GM12878 (cell line): ENCODE results near the gene FAM50A. TPM values are rescaled to one million over a fixed set of nuclear protein-coding genes. Genes with fewer than 3 reads are reported as not detected.
A peak's percentile ranks its signal among the peaks of the same experiment; 100 is the strongest.

Source experiments
- ATAC-seq: fragments of 200-7000 bp; cut with Tn5 transposase; 3 replicates; pipeline ENCODE4 v1.9.1; 2020; ENCODE audit warnings: mild to moderate bottlenecking, moderate library complexity
- BruUV-seq: library from RNA; stranded (reverse); fragments of 400-500 nt; replicated peaks from 2 replicates; lab custom pipeline; 2021; lab: Mats Ljungman, UMichigan
- CTCF ChIA-PET: fragments of 300-600 bp; sonication (Branson Sonifier 250); formaldehyde crosslinking; extraction: SDS; loops from one replicate; lab custom pipeline; 2021; ENCODE audit warnings: inconsistent platforms; lab: Yijun Ruan, JAX
- POLR2A ChIA-PET: fragments of 350-600 bp; formaldehyde crosslinking; extraction: SDS; loops from one replicate; lab custom pipeline; 2021; ENCODE audit warnings: inconsistent platforms; lab: Charles Lee
- RAD21 ChIA-PET: fragments of 300-600 bp; sonication (Branson Sonifier 250); formaldehyde crosslinking; loops from one replicate; lab custom pipeline; 2023; ENCODE audit warnings: antibody characterized with exemption; ENCODE audit not compliant: unreplicated experiment; lab: Charles Lee
- SMC1A ChIA-PET: fragments of 300-600 bp; sonication (Branson Sonifier 250); formaldehyde crosslinking; loops from one replicate; lab custom pipeline; 2023; ENCODE audit not compliant: unreplicated experiment, uncharacterized antibody; lab: Charles Lee
- DNase-seq: peaks from one replicate; pipeline ENCODE4 v3.0.0-alpha.2; 2011; ENCODE audit warnings: low read depth, low spot score
- FAIRE-seq: peaks from 3 replicates; lab custom pipeline; 2011; peaks lifted over from hg19 to GRCh38; lab: Jason Lieb, UNC
- H2AFZ ChIP-seq: 2 replicates; pipeline ENCODE4 v1.6.0; 2011; ENCODE audit warnings: low read depth, low read length, control low read depth; ENCODE audit not compliant: control insufficient read depth
- H3K27ac ChIP-seq: 2 replicates; pipeline ENCODE4 v1.5.1; 2011; ENCODE audit warnings: control low read depth; ENCODE audit not compliant: control insufficient read depth, insufficient read depth
- H3K27me3 ChIP-seq, 2 experiments: replicated peaks in 1 of 2; 2 replicates each; pipeline versions ENCODE4 v1.6.0 to v1.6.1; 2011; ENCODE audit warnings: low read length in 1 of 2; ENCODE audit not compliant: control insufficient read depth in 2 of 2, insufficient read depth in 2 of 2
- H3K36me3 ChIP-seq, 2 experiments: 2 replicates each; pipeline ENCODE4 v1.5.1; 2011; ENCODE audit warnings: low read length in 1 of 2; ENCODE audit not compliant: control insufficient read depth in 2 of 2, insufficient read depth in 2 of 2
- H3K4me1 ChIP-seq: 2 replicates; pipeline ENCODE4 v1.6.1; 2011; ENCODE audit warnings: mild to moderate bottlenecking, low read length, moderate library complexity, mixed read lengths; ENCODE audit not compliant: control insufficient read depth, insufficient read depth
- H3K4me2 ChIP-seq: 2 replicates; pipeline ENCODE4 v1.6.0; 2011; ENCODE audit warnings: control low read depth; ENCODE audit not compliant: control insufficient read depth, insufficient read depth
- H3K4me3 ChIP-seq: fragments of 200-600 bp; sonication (generic); 2 replicates; pipeline ENCODE4 v1.5.1; 2016
- H3K79me2 ChIP-seq: 2 replicates; pipeline ENCODE4 v1.6.0; 2011; ENCODE audit warnings: low read length; ENCODE audit not compliant: control insufficient read depth, insufficient read depth
- H3K9ac ChIP-seq: 2 replicates; pipeline ENCODE4 v1.8.0; 2011; ENCODE audit warnings: low read length, control low read depth, mixed read lengths; ENCODE audit not compliant: control insufficient read depth, insufficient read depth
- H3K9me3 ChIP-seq: replicated peaks from 3 replicates; pipeline ENCODE4 v1.5.1; 2011; ENCODE audit warnings: mild to moderate bottlenecking, low read length; ENCODE audit not compliant: control insufficient read depth, insufficient read depth
- H4K20me1 ChIP-seq: 2 replicates; pipeline ENCODE4 v1.6.0; 2011; ENCODE audit not compliant: control insufficient read depth, insufficient read depth
- EED ChIP-seq: sonication (generic); IDR thresholded peaks from 2 replicates; pipeline ENCODE4 v1.6.1; 2016; ENCODE audit warnings: antibody characterized with exemption, low read depth
- ETV6 ChIP-seq, 2 experiments: fragments of 450-650 bp in 1 of 2; IDR thresholded peaks in 1 of 2; conservative IDR thresholded peaks in 1 of 2; 2 replicates each; pipeline ENCODE4 v1.6.1; 2014; ENCODE audit warnings: antibody characterized with exemption in 1 of 2, borderline replicate concordance in 1 of 2, low read depth in 1 of 2, mild to moderate bottlenecking in 1 of 2, moderate library complexity in 1 of 2
- NFIC ChIP-seq: IDR thresholded peaks from 2 replicates; pipeline ENCODE4 v1.6.1; 2012; ENCODE audit warnings: low read depth, mild to moderate bottlenecking, inconsistent platforms, low read length, moderate library complexity
- NFYB ChIP-seq: IDR thresholded peaks from 2 replicates; pipeline ENCODE4 v1.6.1; 2011; ENCODE audit warnings: low read depth, mild to moderate bottlenecking, low read length, improper control_type of control experiment, moderate library complexity; ENCODE audit not compliant: insufficient read depth
- POLR2AphosphoS2 ChIP-seq: IDR thresholded peaks from 2 replicates; pipeline ENCODE4 v1.6.1; 2011; ENCODE audit warnings: low read depth, mild to moderate bottlenecking, low read length, improper control_type of control experiment, moderate library complexity
- WGBS: methylation state at CpG from one replicate; pipeline ENCODE4 v1.1.6; 2016; ENCODE audit warnings: low lambda C conversion rate; ENCODE audit not compliant: insufficient replicate concordance, insufficient coverage; ENCODE audit errors: missing lambda C conversion rate; 5-methylcytosine and 5-hydroxymethylcytosine counted together
- in situ Hi-C: fragments of 300-500 bp; cut with MboI; formaldehyde crosslinking; loops from 9 replicates; pipeline ENCODE4 v1.14.3; 2018; ENCODE audit warnings: mixed read lengths
- intact Hi-C: fragments of 100-400 bp; cut with micrococcal nuclease; formaldehyde crosslinking; loops from one replicate; pipeline ENCODE4 v1.14.2; 2022; ENCODE audit not compliant: unreplicated experiment
- polyA plus RNA-seq, 11 experiments: library from polyadenylated mRNA; depleted of rRNA in 4 of 11; unstranded in 6 of 11; stranded (reverse) in 5 of 11; fragments of >200 nt; fragmentation: Nextera tagmentation in 4 of 11; fragmentation: Illumina TruSeq in 1 of 11; extraction: Ambion mirVana in 4 of 11; extraction: Trizol in 1 of 11; gene quantifications; 1 replicate in 1 of 11; 2 replicates in 10 of 11; pipeline versions ENCODE4 v1.2.1 to v1.2.3, GENCODE V29; 2011 to 2016; ENCODE audit warnings: inconsistent platforms in 2 of 11, missing spikeins in 2 of 11, low read depth in 1 of 11
- total RNA-seq, 4 experiments: library from RNA; depleted of rRNA in 3 of 4; stranded (reverse); fragments of >200 nt in 3 of 4; fragmentation: Illumina TruSeq in 1 of 4; extraction: Trizol in 1 of 4; gene quantifications; 2 replicates each; pipeline versions ENCODE4 v1.2.1 to v1.2.3, GENCODE V29; 2013 to 2021

FAM50A gene
- total and polyA plus RNA-seq, 10 of the 15 experiments (the other 5 are each of a cell fraction or from before 2014, with no cell fraction given), result 4.2 to 46.7 (median 34.6) TPM

- H3K4me3 ChIP-seq, result no peak overlapping the region
- WGBS, result 49% methylated on average over 7 of the region's 7 CpGs
- FAIRE-seq (no peak), ATAC-seq (no peak), DNase-seq (no peak)
- ChIA-PET POLR2A (interaction anchor here (1.6 kb wide), 1 partner anchor 71 kb away, joined by 4 read pairs; no protein-coding TSS in a partner anchor), RAD21 (interaction anchor here (1.2 kb wide), 1 partner anchor 32 kb away, joined by 4 read pairs; no protein-coding TSS in a partner anchor), SMC1A (no interaction called here), CTCF (no interaction called here)
- no peaks in the 10 kb centered on the region for H4K20me1 ChIP-seq
- no peaks in the 10 kb centered on the region; the same call in 2 of the 3 replicates for H3K9me3 ChIP-seq
- no TSS peak for BruUV-seq
- peaks cover 0 to 2% of the 10 kb centered on the region in 2 experiments; a peak in 2 of 4 replicates for H3K36me3 ChIP-seq
- no peak overlapping the region for H3K4me2 ChIP-seq
- H2AFZ ChIP-seq, result no peak overlapping the region
- no peak overlapping the region for H3K9ac ChIP-seq
- peaks cover 16% of the 10 kb centered on the region for H3K79me2 ChIP-seq
- intact Hi-C loops, result no loop called here
- peaks cover 8% of the 10 kb centered on the region; the same call in 1 of the 2 replicates for H3K4me1 ChIP-seq
- H3K27me3 ChIP-seq, result no peaks in the 10 kb centered on the region
- H3K27ac ChIP-seq, result no peak overlapping the region
- peak; percentile 45; the same call in 1 of the 2 replicates for TF ChIP-seq POLR2AphosphoS2
- no peak for TF ChIP-seq NFIC
- TF ChIP-seq ETV6 (conservative IDR thresholded peaks at IDR 0.05 in 1 of 2, IDR thresholded peaks at IDR 0.05 in 1 of 2; ENCODE audit: borderline replicate concordance in 1 of 2, low read depth in 1 of 2), result no peak
- in situ Hi-C loops, result no loop called here
Observed at GRCh38 chrX:154483325-154483724, 39.4 kb downstream of the FAM50A start.

GRCh38 chrX:154484255-154485149 lies 40.6 kb downstream of the FAM50A start:
- no TSS peak for BruUV-seq
- peaks cover 18% of the 10 kb centered on the region for H3K79me2 ChIP-seq
- no peaks in the 10 kb centered on the region; the same call in 2 of the 3 replicates for H3K9me3 ChIP-seq
- ChIA-PET POLR2A (interaction anchor here (1.6 kb wide), 1 partner anchor 72 kb away, joined by 4 read pairs; no protein-coding TSS in a partner anchor), RAD21 (interaction anchor here (1.2 kb wide), 1 partner anchor 31 kb away, joined by 4 read pairs; no protein-coding TSS in a partner anchor), SMC1A (no interaction called here), CTCF (interaction anchor here (1.0 to 2.1 kb wide), 2 partner anchors 43 to 85 kb away, joined by 5 to 6 read pairs; no protein-coding TSS in a partner anchor)
- intact Hi-C loops, result no loop called here
- TF ChIP-seq EED (no peak), NFYB (no peak)
- H2AFZ ChIP-seq, result no peak overlapping the region
- H3K4me3 ChIP-seq, result no peak overlapping the region
- H3K4me1 ChIP-seq, result peaks cover 8% of the 10 kb centered on the region; the same call in 1 of the 2 replicates
- WGBS, result 60% methylated on average over 16 of the region's 16 CpGs
- in situ Hi-C loops, result no loop called here
- H3K9ac ChIP-seq, result no peak overlapping the region
- H3K4me2 ChIP-seq, result no peak overlapping the region
- H3K36me3 ChIP-seq, result peaks cover 0 to 2% of the 10 kb centered on the region in 2 experiments; a peak in 2 of 4 replicates
- ATAC-seq, result no peak
- H4K20me1 ChIP-seq, result no peaks in the 10 kb centered on the region
- DNase-seq, result no peak
- FAIRE-seq, result no peak
- H3K27ac ChIP-seq, result no peak overlapping the region
- H3K27me3 ChIP-seq, result no peaks in the 10 kb centered on the region
